Measurements from ENCODE around the gene BAIAP2L1. TPM values are rescaled to one million over a fixed set of nuclear protein-coding genes. Genes with fewer than 3 reads are reported as not detected.

BAIAP2L1 gene
- total and polyA plus RNA-seq, 2 donors (not counting 1 experiment from before 2014, with no cell fraction given): 3.1 to 5.3 TPM

DNA sequence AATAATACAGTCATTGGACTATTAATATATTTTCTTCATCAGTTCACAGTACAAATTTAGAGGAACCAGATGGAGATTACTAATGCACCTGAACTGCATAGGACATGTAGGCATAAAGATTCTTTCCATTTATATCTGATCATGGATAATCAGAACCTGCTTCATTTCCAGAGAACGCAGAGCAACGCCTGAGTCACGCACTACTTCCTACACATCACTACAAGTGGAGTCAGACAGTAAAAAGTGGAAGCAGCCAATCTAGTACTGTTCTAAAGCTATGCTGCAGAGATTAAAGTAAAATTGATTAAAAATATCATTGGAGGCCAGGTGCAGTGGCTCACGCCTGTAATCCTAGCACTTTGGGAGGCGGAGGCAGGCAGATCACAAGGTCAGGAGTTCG is 76.1 kb downstream of the BAIAP2L1 start:
- Histone ChIP-seq H3K36me3 (ENCODE audit: control insufficient read depth, insufficient read depth, low read length) (no peaks in the 10 kb centered on the region), H3K4me3 (replicated peaks in 1 of 4; ENCODE audit: control extremely low read depth in 1 of 4, insufficient read depth in 1 of 4, low read depth in 3 of 4, low read length in 4 of 4) (no peak overlapping the region), H2AFZ (ENCODE audit: low read length) (no peak overlapping the region), H3K4me2 (ENCODE audit: extremely low read depth, insufficient read depth, low read length) (no peak overlapping the region), H3K79me2 (ENCODE audit: control insufficient read depth, insufficient read depth, low read length) (no peaks in the 10 kb centered on the region), H3K4me1 (ENCODE audit: control insufficient read depth, extremely low read depth, insufficient read depth, low read length) (no peaks in the 10 kb centered on the region), H3K9me3 (ENCODE audit: control insufficient read depth, insufficient read depth, low read depth, low read length) (no peaks in the 10 kb centered on the region), H4K20me1 (ENCODE audit: control insufficient read depth, extremely low read depth, insufficient read depth, low read length) (no peaks in the 10 kb centered on the region), H3K27me3 (ENCODE audit: control insufficient read depth, insufficient read depth, low read length) (no peaks in the 10 kb centered on the region), H3K27ac (ENCODE audit: insufficient read depth, low read length) (no peak overlapping the region), H3K9ac (ENCODE audit: insufficient read depth, low read length) (no peak overlapping the region)
- TF ChIP-seq, protein P1, sequence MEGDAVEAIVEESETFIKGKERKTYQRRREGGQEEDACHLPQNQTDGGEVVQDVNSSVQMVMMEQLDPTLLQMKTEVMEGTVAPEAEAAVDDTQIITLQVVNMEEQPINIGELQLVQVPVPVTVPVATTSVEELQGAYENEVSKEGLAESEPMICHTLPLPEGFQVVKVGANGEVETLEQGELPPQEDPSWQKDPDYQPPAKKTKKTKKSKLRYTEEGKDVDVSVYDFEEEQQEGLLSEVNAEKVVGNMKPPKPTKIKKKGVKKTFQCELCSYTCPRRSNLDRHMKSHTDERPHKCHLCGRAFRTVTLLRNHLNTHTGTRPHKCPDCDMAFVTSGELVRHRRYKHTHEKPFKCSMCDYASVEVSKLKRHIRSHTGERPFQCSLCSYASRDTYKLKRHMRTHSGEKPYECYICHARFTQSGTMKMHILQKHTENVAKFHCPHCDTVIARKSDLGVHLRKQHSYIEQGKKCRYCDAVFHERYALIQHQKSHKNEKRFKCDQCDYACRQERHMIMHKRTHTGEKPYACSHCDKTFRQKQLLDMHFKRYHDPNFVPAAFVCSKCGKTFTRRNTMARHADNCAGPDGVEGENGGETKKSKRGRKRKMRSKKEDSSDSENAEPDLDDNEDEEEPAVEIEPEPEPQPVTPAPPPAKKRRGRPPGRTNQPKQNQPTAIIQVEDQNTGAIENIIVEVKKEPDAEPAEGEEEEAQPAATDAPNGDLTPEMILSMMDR (conservative IDR thresholded peaks at IDR 0.05 in 1 of 2, IDR thresholded peaks at IDR 0.05 in 1 of 2; ENCODE audit: low read depth in 1 of 2, low read length in 2 of 2): no peak
- TF ChIP-seq EZH2 (IDR thresholded peaks at IDR 0.05; ENCODE audit: low read length, missing control alignments): no peak
- no peak for DNase-seq (ENCODE audit: low read depth in 2 of 2)

DNA sequence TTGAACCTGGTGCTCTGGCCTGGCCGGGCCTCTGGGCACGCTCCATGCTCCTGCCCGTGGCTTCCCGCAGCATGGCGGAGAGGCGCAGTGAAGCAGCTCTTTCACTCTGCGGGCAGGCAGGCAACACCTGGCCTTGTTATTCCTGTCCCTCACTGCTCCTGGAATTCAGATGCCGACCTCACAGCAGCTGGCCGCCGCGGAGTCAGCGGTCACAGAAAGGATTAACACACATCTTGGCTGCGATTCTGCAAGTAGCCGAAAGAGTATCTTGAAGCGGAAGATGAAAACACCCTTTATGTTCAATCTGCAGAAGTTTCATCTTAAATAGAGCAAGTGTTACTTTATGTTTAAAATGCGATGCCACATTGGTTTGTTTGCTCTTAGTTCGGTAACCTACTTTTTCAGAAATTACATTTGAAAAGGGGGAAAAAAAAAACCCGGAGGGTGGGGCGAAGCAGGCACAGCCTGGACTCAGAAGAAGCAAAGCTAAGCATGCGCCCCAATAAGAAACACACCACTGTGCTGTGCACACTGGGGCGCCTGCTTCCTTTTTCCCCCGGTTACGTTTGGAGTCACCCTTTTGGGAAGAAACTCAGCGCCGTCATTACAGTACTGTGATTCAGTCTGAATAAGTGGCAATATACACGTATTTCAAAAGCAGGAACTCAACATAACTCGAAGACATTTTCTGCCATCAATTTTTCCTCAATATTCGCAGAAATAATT is 77.1 kb downstream of the BAIAP2L1 start:
- no peaks in the 10 kb centered on the region for H3K27me3 ChIP-seq (ENCODE audit: control insufficient read depth, insufficient read depth, low read length)
- H4K20me1 ChIP-seq (ENCODE audit: control insufficient read depth, extremely low read depth, insufficient read depth, low read length): no peaks in the 10 kb centered on the region
- peak; percentile 41 to 71 for DNase-seq (ENCODE audit: low read depth in 2 of 2)
- H3K36me3 ChIP-seq (ENCODE audit: control insufficient read depth, insufficient read depth, low read length): no peaks in the 10 kb centered on the region
- no peaks in the 10 kb centered on the region for H3K4me1 ChIP-seq (ENCODE audit: control insufficient read depth, extremely low read depth, insufficient read depth, low read length)
- H3K27ac ChIP-seq (ENCODE audit: insufficient read depth, low read length): no peak overlapping the region
- H3K9me3 ChIP-seq (ENCODE audit: control insufficient read depth, insufficient read depth, low read depth, low read length): no peaks in the 10 kb centered on the region
- peak overlapping the region; percentile 17 for H3K9ac ChIP-seq (ENCODE audit: insufficient read depth, low read length)
- peak overlapping the region; percentile 73 for H2AFZ ChIP-seq (ENCODE audit: low read length)
- no peaks in the 10 kb centered on the region for H3K79me2 ChIP-seq (ENCODE audit: control insufficient read depth, insufficient read depth, low read length)
- peak overlapping the region; percentile 27 to 52 (median 39) for H3K4me3 ChIP-seq (replicated peaks in 1 of 4; ENCODE audit: control extremely low read depth in 1 of 4, insufficient read depth in 1 of 4, low read depth in 3 of 4, low read length in 4 of 4)
- H3K4me2 ChIP-seq (ENCODE audit: extremely low read depth, insufficient read depth, low read length): peak overlapping the region; percentile 88
- TF ChIP-seq, protein P1 (conservative IDR thresholded peaks at IDR 0.05 in 1 of 2, IDR thresholded peaks at IDR 0.05 in 1 of 2; ENCODE audit: low read depth in 1 of 2, low read length in 2 of 2): no peak
- TF ChIP-seq EZH2 (IDR thresholded peaks at IDR 0.05; ENCODE audit: low read length, missing control alignments): no peak

DNA sequence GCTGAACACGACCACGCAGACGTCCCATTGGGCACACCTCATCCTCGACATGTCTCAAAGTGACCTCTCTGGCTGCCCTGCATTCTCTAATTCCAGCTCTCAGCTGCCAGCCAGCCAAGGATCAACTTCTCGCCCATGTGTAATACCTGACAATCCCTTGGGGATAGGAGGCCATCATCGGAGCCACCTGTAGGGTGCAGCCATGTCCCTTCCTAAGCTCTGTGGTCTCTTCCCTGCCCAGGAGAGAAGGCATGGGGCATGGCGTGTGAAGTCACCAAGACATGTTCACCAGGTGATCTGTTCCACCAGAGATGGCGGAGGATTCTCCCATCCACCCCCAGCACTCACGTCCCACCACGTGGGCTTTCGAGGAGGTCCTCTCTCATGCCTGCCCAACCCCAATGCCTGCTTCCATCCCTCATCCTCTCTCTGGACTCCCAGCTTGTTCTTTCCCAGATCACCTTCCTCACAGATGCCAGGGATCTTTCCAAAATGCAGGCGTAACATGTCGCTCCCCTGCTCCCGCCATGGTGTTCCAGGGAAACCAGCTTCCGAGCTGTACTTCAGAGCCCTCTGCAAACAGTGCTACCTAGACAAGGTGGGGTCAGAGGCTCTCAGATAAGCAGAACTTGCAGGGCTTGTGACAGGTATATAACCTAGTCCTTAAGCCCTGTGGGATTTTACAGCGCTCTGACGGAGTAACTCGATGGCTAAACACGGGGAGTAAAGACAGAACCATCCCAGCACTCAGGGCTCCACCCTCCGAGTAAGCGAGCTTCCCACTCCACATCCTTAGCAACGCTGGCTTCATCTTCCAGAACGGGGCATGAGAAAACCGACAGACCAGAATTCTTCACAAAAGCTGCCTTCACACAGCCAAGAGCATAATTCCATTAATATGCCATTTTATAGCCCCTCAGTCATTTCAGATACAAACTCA is 78.3 kb downstream of the BAIAP2L1 start:
- Histone ChIP-seq H3K4me2 (ENCODE audit: extremely low read depth, insufficient read depth, low read length) (no peak overlapping the region), H3K9ac (ENCODE audit: insufficient read depth, low read length) (no peak overlapping the region), H2AFZ (ENCODE audit: low read length) (no peak overlapping the region), H3K9me3 (ENCODE audit: control insufficient read depth, insufficient read depth, low read depth, low read length) (no peaks in the 10 kb centered on the region), H3K79me2 (ENCODE audit: control insufficient read depth, insufficient read depth, low read length) (no peaks in the 10 kb centered on the region), H3K36me3 (ENCODE audit: control insufficient read depth, insufficient read depth, low read length) (no peaks in the 10 kb centered on the region), H3K4me1 (ENCODE audit: control insufficient read depth, extremely low read depth, insufficient read depth, low read length) (no peaks in the 10 kb centered on the region), H3K27ac (ENCODE audit: insufficient read depth, low read length) (no peak overlapping the region), H3K4me3 (replicated peaks in 1 of 4; ENCODE audit: control extremely low read depth in 1 of 4, insufficient read depth in 1 of 4, low read depth in 3 of 4, low read length in 4 of 4) (peak overlapping the region in 1 of 4 experiments; percentile 27), H3K27me3 (ENCODE audit: control insufficient read depth, insufficient read depth, low read length) (no peaks in the 10 kb centered on the region), H4K20me1 (ENCODE audit: control insufficient read depth, extremely low read depth, insufficient read depth, low read length) (no peaks in the 10 kb centered on the region)
- TF ChIP-seq, protein P1 (conservative IDR thresholded peaks at IDR 0.05 in 1 of 2, IDR thresholded peaks at IDR 0.05 in 1 of 2; ENCODE audit: low read depth in 1 of 2, low read length in 2 of 2): no peak
- TF ChIP-seq EZH2 (IDR thresholded peaks at IDR 0.05; ENCODE audit: low read length, missing control alignments): no peak
- peak in 1 of 2 donors; percentile 13 for DNase-seq (ENCODE audit: low read depth in 2 of 2)
